ENCODE measurements around the gene SPAG5. TPM values are rescaled to one million over a fixed set of nuclear protein-coding genes. Genes with fewer than 3 reads are reported as not detected.

SPAG5 gene
- total RNA-seq, 1 experiment from 2014 or later = 38.1 TPM

DNA sequence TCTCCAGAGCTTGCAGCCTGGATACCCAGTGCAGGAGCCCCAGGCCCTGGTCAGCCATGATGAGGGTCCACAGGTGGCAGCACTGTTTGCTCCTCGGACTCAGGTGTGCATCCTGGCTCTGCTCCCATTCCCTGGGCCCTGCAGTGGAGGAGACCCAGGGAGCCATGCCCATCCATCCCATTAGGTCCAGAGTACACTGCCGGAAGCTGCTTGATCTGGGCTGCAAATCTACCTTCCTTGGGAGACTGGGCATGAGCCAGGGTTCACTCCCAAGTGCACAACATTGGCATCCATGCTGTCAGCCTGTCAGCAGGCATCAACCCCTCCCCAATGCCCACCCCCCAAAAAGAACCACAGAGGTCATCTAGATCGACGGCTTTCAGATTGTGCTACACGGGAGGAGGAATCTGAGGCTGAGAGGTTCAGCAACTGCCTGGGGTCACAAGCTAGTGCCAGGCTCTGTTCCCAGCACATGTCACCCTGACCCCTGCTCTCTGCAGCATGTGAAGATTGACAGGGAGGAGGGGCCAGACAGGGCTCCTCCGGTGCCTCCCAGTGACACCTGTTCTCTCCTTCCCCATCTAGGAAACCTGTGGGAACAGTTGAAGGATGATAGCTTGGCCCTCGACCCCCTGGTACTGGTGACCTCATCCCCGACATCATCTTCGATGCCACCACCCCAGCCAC is 62.1 kb downstream of the SPAG5 start:
- Mint-ChIP-seq H3K27me3 (ENCODE audit: insufficient read depth, unreplicated experiment) (peaks cover 12% of the 10 kb centered on the region), H3K4me3 (ENCODE audit: unreplicated experiment) (no peak overlapping the region), H3K27ac (ENCODE audit: low read depth, unreplicated experiment) (no peak overlapping the region), H3K36me3 (ENCODE audit: insufficient read depth, unreplicated experiment) (no peaks in the 10 kb centered on the region), H3K9me3 (ENCODE audit: unreplicated experiment) (no peaks in the 10 kb centered on the region), H3K4me1 (ENCODE audit: insufficient read depth, unreplicated experiment) (peaks cover 14% of the 10 kb centered on the region)
- BruUV-seq (replicated peaks) = no TSS peak
- TF ChIP-seq, protein P1, sequence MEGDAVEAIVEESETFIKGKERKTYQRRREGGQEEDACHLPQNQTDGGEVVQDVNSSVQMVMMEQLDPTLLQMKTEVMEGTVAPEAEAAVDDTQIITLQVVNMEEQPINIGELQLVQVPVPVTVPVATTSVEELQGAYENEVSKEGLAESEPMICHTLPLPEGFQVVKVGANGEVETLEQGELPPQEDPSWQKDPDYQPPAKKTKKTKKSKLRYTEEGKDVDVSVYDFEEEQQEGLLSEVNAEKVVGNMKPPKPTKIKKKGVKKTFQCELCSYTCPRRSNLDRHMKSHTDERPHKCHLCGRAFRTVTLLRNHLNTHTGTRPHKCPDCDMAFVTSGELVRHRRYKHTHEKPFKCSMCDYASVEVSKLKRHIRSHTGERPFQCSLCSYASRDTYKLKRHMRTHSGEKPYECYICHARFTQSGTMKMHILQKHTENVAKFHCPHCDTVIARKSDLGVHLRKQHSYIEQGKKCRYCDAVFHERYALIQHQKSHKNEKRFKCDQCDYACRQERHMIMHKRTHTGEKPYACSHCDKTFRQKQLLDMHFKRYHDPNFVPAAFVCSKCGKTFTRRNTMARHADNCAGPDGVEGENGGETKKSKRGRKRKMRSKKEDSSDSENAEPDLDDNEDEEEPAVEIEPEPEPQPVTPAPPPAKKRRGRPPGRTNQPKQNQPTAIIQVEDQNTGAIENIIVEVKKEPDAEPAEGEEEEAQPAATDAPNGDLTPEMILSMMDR (IDR thresholded peaks at IDR 0.05; ENCODE audit: unreplicated experiment) = no peak
- POLR2A ChIA-PET = interaction anchor here (1.3 to 1.7 kb wide), 2 partner anchors 29 to 44 kb away, joined by 4 to 8 read pairs; no protein-coding TSS in a partner anchor
- CTCF ChIA-PET = interaction anchor here (0.9 to 5.7 kb wide), 7 partner anchors 11 to 41 kb away, joined by 3 to 49 read pairs (median 3); no protein-coding TSS in a partner anchor
- intact Hi-C loops (cut with micrococcal nuclease) = no loop called here
- no peak for DNase-seq (ENCODE audit: unreplicated experiment)

DNA sequence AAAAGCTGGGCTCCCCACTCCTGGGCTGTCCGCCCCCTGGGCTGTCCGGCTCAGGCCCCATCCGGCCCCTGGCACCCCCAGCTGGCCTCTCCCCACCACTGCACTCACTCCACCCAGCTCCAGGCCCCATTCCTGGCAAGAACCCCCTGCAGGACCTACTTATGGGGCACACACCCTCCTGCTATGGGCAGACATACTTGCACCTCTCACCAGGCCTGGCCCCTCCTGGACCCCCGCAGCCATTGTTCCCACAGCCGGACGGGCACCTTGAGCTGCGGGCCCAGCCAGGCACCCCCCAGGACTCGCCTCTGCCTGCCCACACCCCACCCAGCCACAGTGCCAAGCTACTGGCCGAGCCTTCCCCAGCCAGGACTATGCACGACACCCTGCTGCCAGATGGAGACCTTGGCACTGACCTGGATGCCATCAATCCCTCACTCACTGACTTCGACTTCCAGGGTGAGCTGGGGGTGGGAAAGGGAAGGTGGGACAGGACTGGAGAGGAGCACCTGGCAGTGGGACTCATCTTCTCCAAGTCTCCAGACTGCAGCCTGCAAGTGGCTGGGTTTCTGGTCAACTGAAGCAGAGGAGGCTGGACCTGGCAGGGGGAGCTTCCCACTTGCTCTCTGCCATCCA is 64.0 kb downstream of the SPAG5 start:
- Mint-ChIP-seq H3K27me3 (ENCODE audit: insufficient read depth, unreplicated experiment) (peaks cover 12% of the 10 kb centered on the region), H3K4me3 (ENCODE audit: unreplicated experiment) (no peak overlapping the region), H3K27ac (ENCODE audit: low read depth, unreplicated experiment) (no peak overlapping the region), H3K4me1 (ENCODE audit: insufficient read depth, unreplicated experiment) (peaks cover 14% of the 10 kb centered on the region), H3K9me3 (ENCODE audit: unreplicated experiment) (no peaks in the 10 kb centered on the region), H3K36me3 (ENCODE audit: insufficient read depth, unreplicated experiment) (no peaks in the 10 kb centered on the region)
- intact Hi-C loops (cut with micrococcal nuclease) = no loop called here
- ChIA-PET POLR2A (interaction anchor here (0.5 to 1.8 kb wide), 5 partner anchors 9 to 42 kb away, joined by 3 to 7 read pairs (median 3); no protein-coding TSS in a partner anchor), CTCF (interaction anchor here (0.7 to 5.7 kb wide), 4 partner anchors 8 to 40 kb away, joined by 3 to 49 read pairs (median 4); no protein-coding TSS in a partner anchor)
- no TSS peak for BruUV-seq (replicated peaks)
- DNase-seq (ENCODE audit: unreplicated experiment) = no peak
- TF ChIP-seq, protein P1 (IDR thresholded peaks at IDR 0.05; ENCODE audit: unreplicated experiment) = no peak

DNA sequence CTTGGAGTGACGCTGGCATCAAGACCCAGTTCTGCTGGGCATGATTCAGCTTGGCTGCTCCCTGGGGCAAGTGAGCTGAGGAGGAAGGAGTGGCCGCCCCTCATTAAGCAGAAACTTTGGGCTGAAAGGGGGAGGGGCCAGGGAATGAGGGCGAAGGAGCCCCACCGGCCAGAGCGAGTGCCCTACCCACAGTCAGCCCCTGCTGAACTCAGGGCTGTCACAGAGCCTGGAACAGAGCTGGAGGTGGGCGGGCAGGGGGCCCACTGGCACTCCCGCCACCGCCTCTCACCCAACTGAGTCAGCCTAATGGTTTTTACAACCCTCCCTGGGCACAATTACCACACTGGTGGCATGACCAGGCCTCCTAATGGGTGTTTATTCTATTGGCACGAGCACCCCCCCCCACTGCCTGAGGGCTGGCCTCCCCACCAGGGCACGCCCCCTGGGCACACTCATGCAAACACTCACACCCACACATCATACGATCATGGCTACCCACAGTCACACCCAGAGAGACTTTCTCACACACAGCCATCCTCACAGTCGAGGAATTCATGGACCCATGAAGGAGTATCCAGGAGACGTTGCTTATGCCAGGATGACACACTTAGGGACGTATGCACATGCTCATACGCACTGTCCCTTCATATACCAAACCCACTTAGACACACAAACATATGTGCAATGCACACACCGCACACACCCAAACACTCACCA is 65.6 kb downstream of the SPAG5 start:
- no peak overlapping the region for H3K4me3 Mint-ChIP-seq (ENCODE audit: unreplicated experiment)
- DNase-seq (ENCODE audit: unreplicated experiment) = peak; percentile 38
- ChIA-PET CTCF (interaction anchor here (0.6 to 5.7 kb wide), 2 partner anchors 38 to 86 kb away, joined by 3 to 49 read pairs; no protein-coding TSS in a partner anchor), POLR2A (interaction anchor here (0.8 to 1.1 kb wide), 2 partner anchors 27 to 29 kb away, joined by 4 to 7 read pairs; partner anchors contain the start of gene FOXN1)
- H3K36me3 Mint-ChIP-seq (ENCODE audit: insufficient read depth, unreplicated experiment) = no peaks in the 10 kb centered on the region
- peaks cover 12% of the 10 kb centered on the region for H3K27me3 Mint-ChIP-seq (ENCODE audit: insufficient read depth, unreplicated experiment)
- H3K9me3 Mint-ChIP-seq (ENCODE audit: unreplicated experiment) = no peaks in the 10 kb centered on the region
- BruUV-seq (replicated peaks) = no TSS peak
- intact Hi-C loops (cut with micrococcal nuclease) = no loop called here
- H3K27ac Mint-ChIP-seq (ENCODE audit: low read depth, unreplicated experiment) = no peak overlapping the region
- TF ChIP-seq, protein P1 (IDR thresholded peaks at IDR 0.05; ENCODE audit: unreplicated experiment) = no peak
- peaks cover 19% of the 10 kb centered on the region for H3K4me1 Mint-ChIP-seq (ENCODE audit: insufficient read depth, unreplicated experiment)

Data from MCF 10A (cell line).